ENCODE measurements around the gene ZNF101. TPM values are rescaled to one million over a fixed set of nuclear protein-coding genes. Genes with fewer than 3 reads are reported as not detected.
"Not testable (repeated sequence)": the region's sequence is repeated elsewhere in the genome, so short reads cannot be mapped to it uniquely, and the experiment has no call there.

The ZNF101 gene
- total and polyA plus RNA-seq, 9 donors: 4.6 to 7.6 (median 5.6) TPM

DNA sequence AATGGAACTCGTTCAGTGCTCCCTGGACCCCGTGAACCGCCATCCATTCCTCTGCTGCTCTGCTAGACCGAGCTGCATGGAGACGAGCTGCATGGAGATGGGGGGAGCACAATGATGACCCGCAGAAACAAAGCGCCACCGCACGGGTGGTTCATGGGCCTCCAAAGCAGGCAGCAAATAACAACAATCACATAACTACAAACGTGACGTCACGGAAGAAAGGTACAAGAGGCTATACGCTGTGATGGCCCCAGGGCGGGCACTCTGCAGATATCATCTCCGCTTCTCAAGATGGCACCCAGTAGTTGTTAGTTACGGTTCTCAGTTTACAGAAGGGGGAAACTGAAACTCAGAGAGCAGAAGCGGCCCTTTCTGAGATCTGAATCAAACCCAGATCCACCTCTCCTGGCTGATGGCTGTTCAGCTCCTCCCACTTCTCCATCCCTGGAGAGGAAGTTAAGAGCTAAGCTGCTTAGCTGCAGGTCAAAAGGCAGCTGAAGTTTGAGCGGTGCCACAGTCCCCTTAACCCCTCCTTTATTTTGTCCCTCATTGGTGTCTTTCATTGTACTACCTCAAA lies 6.9 kb upstream of the ZNF101 start:
- no peak overlapping the region for H3K4me3 ChIP-seq (ENCODE audit: low read length)
- DNase-seq: peak; percentile 56
- peaks cover 18% of the 10 kb centered on the region for H3K4me1 ChIP-seq (ENCODE audit: control insufficient read depth, insufficient read depth, low read length)
- peak overlapping the region; percentile 57 for H3K27ac ChIP-seq (ENCODE audit: low read length)
- H3K9me3 ChIP-seq (replicated peaks; ENCODE audit: control insufficient read depth, low read depth, low read length): no peaks in the 10 kb centered on the region
- WGBS (ENCODE audit: insufficient coverage): 73% methylated on average over 6 of the region's 18 CpGs
- H3K36me3 ChIP-seq (ENCODE audit: control insufficient read depth, insufficient read depth, low read length): peaks cover 30% of the 10 kb centered on the region
- H3K27me3 ChIP-seq (ENCODE audit: control insufficient read depth, insufficient read depth, low read length): no peaks in the 10 kb centered on the region

GRCh38 chr19:19662344-19662743 lies 6.3 kb upstream of the ZNF101 start:
- Histone ChIP-seq H3K4me3 (ENCODE audit: low read length) (peak overlapping the region; percentile 96), H3K9me3 (replicated peaks; ENCODE audit: control insufficient read depth, low read depth, low read length) (no peaks in the 10 kb centered on the region), H3K4me1 (ENCODE audit: control insufficient read depth, insufficient read depth, low read length) (peaks cover 18% of the 10 kb centered on the region), H3K27ac (ENCODE audit: low read length) (peak overlapping the region; percentile 57), H3K27me3 (ENCODE audit: control insufficient read depth, insufficient read depth, low read length) (no peaks in the 10 kb centered on the region), H3K36me3 (ENCODE audit: control insufficient read depth, insufficient read depth, low read length) (peaks cover 24% of the 10 kb centered on the region)
- peak; percentile 23 for DNase-seq
- 83% methylated on average over 8 of the region's 8 CpGs for WGBS (ENCODE audit: insufficient coverage)

- no peaks in the 10 kb centered on the region for H3K9me3 ChIP-seq (replicated peaks; ENCODE audit: control insufficient read depth, low read depth, low read length)
- peak overlapping the region; percentile 96 for H3K4me3 ChIP-seq (ENCODE audit: low read length)
- H3K27me3 ChIP-seq (ENCODE audit: control insufficient read depth, insufficient read depth, low read length): no peaks in the 10 kb centered on the region
- H3K27ac ChIP-seq (ENCODE audit: low read length): peak overlapping the region; percentile 57
- peak; percentile 54 for DNase-seq
- H3K36me3 ChIP-seq (ENCODE audit: control insufficient read depth, insufficient read depth, low read length): peaks cover 21% of the 10 kb centered on the region
- under 1% methylated on average over 12 of the region's 17 CpGs for WGBS (ENCODE audit: insufficient coverage)
- peaks cover 18% of the 10 kb centered on the region for H3K4me1 ChIP-seq (ENCODE audit: control insufficient read depth, insufficient read depth, low read length)
Measured at GRCh38 chr19:19662871-19663255, 5.8 kb upstream of the ZNF101 start.

DNA sequence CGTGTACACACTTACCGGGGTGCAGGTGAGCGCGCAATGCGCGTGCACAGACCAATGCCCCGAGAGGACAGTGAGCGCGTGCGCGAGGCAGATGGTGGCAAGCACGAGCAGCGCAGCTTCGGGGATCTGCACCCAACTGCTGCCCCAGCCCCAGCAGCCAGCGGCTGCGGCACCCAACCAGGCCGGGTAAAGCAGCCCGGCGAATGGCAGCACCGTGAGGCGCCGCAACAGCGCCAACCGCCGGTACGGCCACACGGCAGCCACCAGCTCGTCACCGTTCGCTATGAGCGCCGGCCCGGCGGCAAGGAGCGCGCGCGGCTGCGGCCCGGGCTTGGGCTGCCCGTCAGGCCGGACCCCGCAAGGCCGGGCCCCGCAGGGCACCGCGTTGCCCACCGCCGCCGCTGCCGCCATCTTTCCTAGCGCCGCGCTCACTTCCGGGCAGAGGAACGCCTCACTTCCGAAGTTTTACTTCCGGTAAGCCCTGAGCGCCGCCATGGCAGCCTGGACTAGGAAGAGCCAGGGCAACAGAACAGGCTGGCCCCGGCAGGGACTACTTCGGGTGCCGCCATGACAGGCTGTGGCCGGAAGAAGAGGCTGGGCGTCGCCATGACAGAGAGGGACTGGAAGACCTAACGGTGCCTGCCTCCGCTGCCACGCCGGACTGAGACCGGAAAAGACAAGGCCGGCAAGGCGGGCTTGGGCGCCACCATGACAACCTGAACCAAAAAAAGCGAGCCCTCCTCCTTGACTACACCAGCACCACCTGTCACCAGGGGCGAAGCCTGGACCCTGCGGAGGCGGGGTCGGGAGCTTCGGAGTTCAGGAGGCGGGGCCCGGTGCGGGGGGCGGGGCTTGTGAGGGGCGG lies 5.2 kb upstream of the ZNF101 start, which contains the start of gene ATP13A1:
Gene ATP13A1, minus strand, starts transcription at position 421 of the 865 bp plus-strand sequence. Its CDS starts 10 bp downstream, at position 411.
- Histone ChIP-seq H3K36me3 (ENCODE audit: control insufficient read depth, insufficient read depth, low read length) (peaks cover 15% of the 10 kb centered on the region), H3K4me3 (ENCODE audit: low read length) (peak within 1 kb of the TSS; percentile 96), H3K27me3 (ENCODE audit: control insufficient read depth, insufficient read depth, low read length) (no peaks in the 10 kb centered on the region), H3K9me3 (replicated peaks; ENCODE audit: control insufficient read depth, low read depth, low read length) (no peaks in the 10 kb centered on the region), H3K27ac (ENCODE audit: low read length) (peak within 1 kb of the TSS; percentile 99), H3K4me1 (ENCODE audit: control insufficient read depth, insufficient read depth, low read length) (peaks cover 22% of the 10 kb centered on the region)
- DNase-seq: peak; percentile 99
- under 1% methylated on average over 74 of the region's 85 CpGs for WGBS (ENCODE audit: insufficient coverage)

DNA sequence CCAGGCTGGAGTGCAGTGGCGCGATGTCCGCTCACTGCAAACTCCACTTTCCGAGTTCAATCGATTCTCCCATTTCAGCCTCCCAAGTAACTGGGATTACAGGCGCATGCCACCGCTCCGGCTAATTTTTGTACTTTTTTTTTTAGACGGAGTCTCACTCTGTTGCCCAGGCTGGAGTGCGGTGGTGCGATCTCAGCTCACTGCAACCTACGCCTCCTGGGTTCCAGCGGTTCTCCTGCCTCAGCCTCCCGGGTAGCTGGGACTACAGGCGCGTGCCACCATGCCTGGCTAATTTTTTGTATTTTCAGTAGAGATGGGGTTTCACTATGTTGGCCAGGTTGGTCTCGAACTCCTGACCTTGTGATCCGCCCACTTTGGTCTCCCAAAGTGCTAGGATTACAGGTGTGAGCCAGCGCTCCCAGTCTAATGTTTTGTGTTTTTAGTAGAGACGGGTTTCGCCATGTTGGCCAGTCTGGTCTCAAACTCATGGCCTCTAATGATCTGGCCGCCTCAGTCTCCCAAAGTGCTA lies 3.2 kb upstream of the ZNF101 start:
- DNase-seq: peak; percentile 4
- peaks cover 30% of the 10 kb centered on the region for H3K4me1 ChIP-seq (ENCODE audit: control insufficient read depth, insufficient read depth, low read length)
- not testable (repeated sequence) for H3K27ac ChIP-seq (ENCODE audit: low read length); H3K9me3 ChIP-seq (replicated peaks; ENCODE audit: control insufficient read depth, low read depth, low read length); H3K36me3 ChIP-seq (ENCODE audit: control insufficient read depth, insufficient read depth, low read length); H3K27me3 ChIP-seq (ENCODE audit: control insufficient read depth, insufficient read depth, low read length); H3K4me3 ChIP-seq (ENCODE audit: low read length)
- 96% methylated on average over 17 of the region's 22 CpGs for WGBS (ENCODE audit: insufficient coverage)

DNA sequence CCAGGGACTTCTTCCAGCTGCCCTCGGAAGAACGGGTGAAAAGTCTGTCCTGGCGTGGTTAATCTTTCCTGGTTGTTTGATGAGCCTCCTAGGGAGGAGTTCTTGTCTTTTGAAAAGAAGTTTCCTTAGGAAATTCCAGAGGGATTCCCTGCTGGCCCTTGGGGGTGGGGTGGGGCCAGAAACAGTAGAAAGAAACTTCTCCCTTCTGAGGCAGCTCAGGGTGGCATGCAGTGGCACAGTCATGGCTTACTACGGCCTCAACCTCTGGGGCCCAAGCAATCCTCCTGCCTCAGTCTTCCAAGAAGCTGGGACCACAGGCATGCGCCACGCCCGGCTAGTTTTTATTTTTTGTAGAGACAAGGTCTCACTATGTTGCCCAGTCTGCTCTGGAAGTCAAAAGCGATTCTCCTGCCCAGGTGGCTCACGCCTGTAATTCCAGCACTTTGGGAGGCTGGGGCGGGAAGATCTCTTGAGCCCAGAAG lies 1.5 kb downstream of the ZNF101 start:
- peak; percentile 7 for DNase-seq
- Histone ChIP-seq H3K36me3 (ENCODE audit: control insufficient read depth, insufficient read depth, low read length) (no peaks in the 10 kb centered on the region), H3K4me1 (ENCODE audit: control insufficient read depth, insufficient read depth, low read length) (peaks cover 13% of the 10 kb centered on the region), H3K27me3 (ENCODE audit: control insufficient read depth, insufficient read depth, low read length) (no peaks in the 10 kb centered on the region), H3K9me3 (replicated peaks; ENCODE audit: control insufficient read depth, low read depth, low read length) (no peaks in the 10 kb centered on the region), H3K4me3 (ENCODE audit: low read length) (peak overlapping the region; percentile 93), H3K27ac (ENCODE audit: low read length) (no peak overlapping the region)
- WGBS (ENCODE audit: insufficient coverage): 80% methylated on average over 8 of the region's 10 CpGs

DNA sequence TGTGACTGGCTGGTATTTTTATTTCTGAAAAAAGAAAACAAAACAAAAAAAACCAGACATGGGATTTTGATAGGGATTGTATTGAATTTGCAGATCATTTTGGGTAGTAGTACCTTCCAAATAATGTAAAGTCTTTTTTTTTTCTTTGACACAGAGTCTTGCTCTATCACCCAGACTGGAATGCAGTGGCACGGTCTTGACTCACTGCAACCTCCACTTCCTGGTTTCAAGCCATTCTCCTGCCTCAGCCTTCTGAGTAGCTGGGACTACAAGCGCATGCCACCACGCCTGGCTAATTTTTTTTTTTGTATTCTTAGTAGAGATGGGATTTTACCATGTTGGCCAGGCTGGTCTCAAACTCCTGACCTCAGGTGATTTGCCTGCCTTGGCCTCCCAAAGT lies 4.2 kb downstream of the ZNF101 start:
- WGBS (ENCODE audit: insufficient coverage): no CpG with 5 or more reads among the region's 3 CpGs
- H3K9me3 ChIP-seq (replicated peaks; ENCODE audit: control insufficient read depth, low read depth, low read length): no peaks in the 10 kb centered on the region
- H3K36me3 ChIP-seq (ENCODE audit: control insufficient read depth, insufficient read depth, low read length): peaks cover 6% of the 10 kb centered on the region

DNA sequence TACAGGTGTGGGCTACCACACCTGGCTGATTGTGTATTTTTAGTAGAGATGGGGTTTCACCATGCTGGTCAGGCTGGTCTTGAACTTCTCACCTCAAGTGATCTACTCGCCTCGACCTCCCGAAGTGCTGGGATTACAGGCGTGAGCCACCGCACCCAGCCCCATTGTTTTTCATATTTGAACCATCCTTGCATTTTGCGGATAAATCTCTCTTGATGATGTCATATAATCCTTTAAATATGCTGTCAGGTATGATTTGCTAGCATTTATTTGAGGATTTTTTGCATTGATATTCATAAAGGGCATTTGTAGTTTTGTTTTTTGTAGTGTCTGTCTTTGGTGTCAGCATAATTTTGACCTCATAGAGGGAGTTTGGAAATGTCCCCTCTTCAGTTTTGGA lies 5.7 kb downstream of the ZNF101 start:
- no CpG with 5 or more reads among the region's 6 CpGs for WGBS (ENCODE audit: insufficient coverage)
- DNase-seq: no peak
- H3K4me3 ChIP-seq (ENCODE audit: low read length): no peak overlapping the region
- peaks cover 6% of the 10 kb centered on the region for H3K4me1 ChIP-seq (ENCODE audit: control insufficient read depth, insufficient read depth, low read length)
- H3K27ac ChIP-seq (ENCODE audit: low read length): no peak overlapping the region
- no peaks in the 10 kb centered on the region for H3K27me3 ChIP-seq (ENCODE audit: control insufficient read depth, insufficient read depth, low read length)
- H3K9me3 ChIP-seq (replicated peaks; ENCODE audit: control insufficient read depth, low read depth, low read length): peaks cover 3% of the 10 kb centered on the region
- peaks cover 12% of the 10 kb centered on the region for H3K36me3 ChIP-seq (ENCODE audit: control insufficient read depth, insufficient read depth, low read length)

More for the DNA sequence above, 4.2 kb downstream of the ZNF101 start:
- H3K27me3 ChIP-seq (ENCODE audit: control insufficient read depth, insufficient read depth, low read length): no peaks in the 10 kb centered on the region
- peaks cover 13% of the 10 kb centered on the region for H3K4me1 ChIP-seq (ENCODE audit: control insufficient read depth, insufficient read depth, low read length)
- no peak for DNase-seq
- no peak overlapping the region for H3K4me3 ChIP-seq (ENCODE audit: low read length)
- H3K27ac ChIP-seq (ENCODE audit: low read length): no peak overlapping the region

DNA sequence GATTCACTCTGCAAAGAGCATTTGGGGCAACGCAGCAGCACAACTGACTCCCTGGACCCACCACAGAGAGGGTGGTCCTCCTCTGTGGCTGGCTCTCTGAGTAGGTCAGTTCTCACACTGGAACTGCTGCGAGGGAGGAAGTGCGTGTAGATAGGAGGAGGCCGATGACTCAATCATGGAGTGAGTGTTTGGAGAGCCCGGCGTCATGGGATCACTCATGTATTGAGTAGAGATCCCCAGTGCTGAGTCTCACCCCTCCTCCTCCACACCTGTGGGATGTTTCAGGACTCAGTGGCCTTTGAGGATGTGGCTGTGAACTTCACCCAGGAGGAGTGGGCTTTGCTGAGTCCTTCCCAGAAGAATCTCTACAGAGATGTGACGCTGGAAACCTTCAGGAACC lies 8.9 kb downstream of the ZNF101 start:
- no peak overlapping the region for H3K4me3 ChIP-seq (ENCODE audit: low read length)
- DNase-seq: no peak
- H3K4me1 ChIP-seq (ENCODE audit: control insufficient read depth, insufficient read depth, low read length): no peaks in the 10 kb centered on the region
- no peak overlapping the region for H3K27ac ChIP-seq (ENCODE audit: low read length)
- peaks cover 20% of the 10 kb centered on the region for H3K36me3 ChIP-seq (ENCODE audit: control insufficient read depth, insufficient read depth, low read length)
- H3K27me3 ChIP-seq (ENCODE audit: control insufficient read depth, insufficient read depth, low read length): no peaks in the 10 kb centered on the region
- 92% methylated on average over 2 of the region's 7 CpGs for WGBS (ENCODE audit: insufficient coverage)
- peaks cover 4% of the 10 kb centered on the region for H3K9me3 ChIP-seq (replicated peaks; ENCODE audit: control insufficient read depth, low read depth, low read length)

Data from muscle of leg (tissue), 11 donors.